BLaER1 treated with 17β-estradiol and CSF1 and Interleukin-3, amounts not matched to agents 10 nM and 100 nM (cell line): Measurements from ENCODE around the gene HOXB6.

Experiments
- H3K27ac ChIP-seq, 11 experiments: shearing (Covaris generic); formaldehyde crosslinking; 2 replicates each; pipeline ENCODE4 v1.8.1; 2022
- H3K27me3 ChIP-seq, 11 experiments: shearing (Covaris generic); formaldehyde crosslinking; 2 replicates each; pipeline ENCODE4 v1.8.1; 2022
- H3K36me3 ChIP-seq, 11 experiments: shearing (Covaris generic); formaldehyde crosslinking; 2 replicates each; pipeline ENCODE4 v1.8.1; 2022
- H3K4me1 ChIP-seq, 10 experiments: shearing (Covaris generic); formaldehyde crosslinking; 2 replicates each; pipeline ENCODE4 v1.8.1; 2022
- H3K4me2 ChIP-seq, 11 experiments: shearing (Covaris generic); formaldehyde crosslinking; 2 replicates each; pipeline ENCODE4 v1.8.1; 2022
- H3K4me3 ChIP-seq, 10 experiments: shearing (Covaris generic); formaldehyde crosslinking; 2 replicates each; pipeline ENCODE4 v1.8.1; 2022
- H3K9ac ChIP-seq, 11 experiments: shearing (Covaris generic); formaldehyde crosslinking; 2 replicates each; pipeline ENCODE4 v1.8.1; 2022
- H3K9me3 ChIP-seq, 11 experiments: shearing (Covaris generic); formaldehyde crosslinking; replicated peaks in 1 of 11; 2 replicates each; pipeline ENCODE4 v1.8.1; 2022
- H4K20me1 ChIP-seq, 11 experiments: shearing (Covaris generic); formaldehyde crosslinking; 2 replicates each; pipeline ENCODE4 v1.8.1; 2022
- Cebpa-rat ChIP-seq, 11 experiments: shearing (Covaris generic); IDR thresholded peaks; 2 replicates each; pipeline ENCODE4 v1.8.1; 2022

Gene HOXB6

DNA sequence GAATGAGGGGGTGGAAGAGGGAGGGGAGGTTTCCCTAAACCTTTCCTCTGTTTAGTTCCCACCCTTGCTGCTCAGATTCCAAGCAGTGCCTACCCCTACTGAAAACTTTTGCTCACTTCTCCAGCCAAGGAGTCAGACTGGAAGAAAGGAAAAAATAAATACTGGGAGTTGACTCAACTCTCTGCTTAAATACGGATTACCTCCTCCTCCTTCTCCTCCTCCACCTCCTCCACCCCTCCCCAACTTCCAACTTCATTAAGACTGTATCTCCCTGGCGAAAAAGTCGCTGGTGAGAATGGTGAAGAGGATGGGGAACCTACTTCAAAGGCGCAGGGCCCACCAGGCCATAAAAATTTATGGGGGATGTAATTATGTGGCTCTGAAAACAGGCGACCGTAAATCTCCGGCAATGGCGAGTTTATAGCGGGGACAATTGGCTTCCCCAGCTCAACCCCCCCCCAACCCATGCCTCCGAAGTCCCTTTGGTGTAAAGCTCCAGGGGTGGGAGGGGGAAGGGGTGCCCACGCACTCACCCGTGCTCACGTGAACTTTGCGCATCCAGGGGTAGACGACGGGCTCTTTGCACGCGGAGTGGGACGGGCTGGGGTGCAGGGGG, 27.3 kb downstream of the HOXB6 start:
- no peaks in the 10 kb centered on the region for H3K36me3 ChIP-seq
- H3K4me1 ChIP-seq, result peaks cover 0 to 9% (median 2%) of the 10 kb centered on the region in 10 experiments; a peak in 5 of 20 replicates
- peaks cover 100% of the 10 kb centered on the region in 11 experiments for H3K27me3 ChIP-seq
- peaks cover 0 to 9% (median 0%) of the 10 kb centered on the region in 11 experiments; a peak in 2 of 22 replicates for H3K9me3 ChIP-seq
- peaks cover 0 to 90% (median 72%) of the 10 kb centered on the region in 11 experiments; a peak in 17 of 22 replicates for H4K20me1 ChIP-seq
- no peak overlapping the region for H3K4me3 ChIP-seq
- no peak overlapping the region for H3K27ac ChIP-seq
- TF ChIP-seq Cebpa-rat (IDR thresholded peaks at IDR 0.05), result no peak
- H3K4me2 ChIP-seq, result no peak overlapping the region
- no peak overlapping the region for H3K9ac ChIP-seq

DNA sequence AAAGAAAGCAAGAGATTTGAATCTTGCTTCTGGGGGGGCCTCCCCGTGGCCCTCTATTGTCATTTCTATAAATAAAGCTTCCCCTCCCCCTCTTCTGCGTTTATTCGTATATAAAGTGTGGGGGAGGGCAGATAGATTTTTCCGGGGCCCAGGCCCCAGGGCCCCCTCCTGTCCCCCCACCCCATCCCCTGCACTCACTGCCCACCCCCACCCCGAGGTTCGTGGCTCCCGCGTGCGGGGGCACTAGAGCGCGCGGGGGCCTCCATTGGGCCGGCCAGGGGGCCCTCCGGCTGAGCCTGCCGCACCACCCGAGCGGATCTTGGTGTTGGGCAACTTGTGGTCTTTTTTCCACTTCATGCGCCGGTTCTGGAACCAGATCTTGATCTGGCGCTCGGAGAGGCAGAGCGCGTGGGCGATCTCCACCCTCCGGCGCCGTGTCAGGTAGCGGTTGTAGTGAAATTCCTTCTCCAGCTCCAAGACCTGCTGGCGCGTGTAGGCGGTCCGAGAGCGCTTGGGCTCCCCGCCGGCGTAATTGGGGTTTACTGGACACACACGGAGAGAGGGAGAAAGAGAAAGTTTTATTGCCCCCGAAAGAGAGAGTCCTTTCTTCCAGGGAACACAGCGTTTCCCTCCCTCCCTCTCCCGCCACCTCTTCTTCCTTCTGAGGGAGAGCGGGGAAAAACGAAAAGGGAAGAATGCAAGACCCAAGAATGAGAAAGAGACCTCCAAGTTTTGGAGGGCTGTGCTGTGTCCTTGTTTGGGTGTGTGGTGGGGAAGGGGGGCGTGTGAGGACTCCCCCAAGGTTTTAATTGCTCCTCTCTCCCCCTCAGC, 28.1 kb downstream of the HOXB6 start:
- Histone ChIP-seq H3K9me3 (peaks cover 0 to 9% (median 0%) of the 10 kb centered on the region in 11 experiments; a peak in 2 of 22 replicates), H3K4me3 (no peak overlapping the region), H3K4me1 (peaks cover 0 to 2% (median 0%) of the 10 kb centered on the region in 10 experiments; a peak in 2 of 20 replicates), H4K20me1 (peaks cover 0 to 90% (median 72%) of the 10 kb centered on the region in 11 experiments; a peak in 17 of 22 replicates), H3K4me2 (no peak overlapping the region), H3K27me3 (peaks cover 100% of the 10 kb centered on the region in 11 experiments), H3K9ac (no peak overlapping the region), H3K27ac (no peak overlapping the region), H3K36me3 (no peaks in the 10 kb centered on the region)
- TF ChIP-seq Cebpa-rat (IDR thresholded peaks at IDR 0.05), result no peak

GRCh38 chr17:48575673-48576478, 28.9 kb downstream of the HOXB6 start:
- no peak for TF ChIP-seq Cebpa-rat (IDR thresholded peaks at IDR 0.05)
- H3K27me3 ChIP-seq, result peaks cover 100% of the 10 kb centered on the region in 11 experiments
- peaks cover 0 to 9% (median 0%) of the 10 kb centered on the region in 11 experiments; a peak in 2 of 22 replicates for H3K9me3 ChIP-seq
- no peak overlapping the region for H3K9ac ChIP-seq
- no peak overlapping the region for H3K4me2 ChIP-seq
- no peaks in the 10 kb centered on the region for H3K36me3 ChIP-seq
- H3K4me1 ChIP-seq, result no peaks in the 10 kb centered on the region
- H3K27ac ChIP-seq, result no peak overlapping the region
- H3K4me3 ChIP-seq, result no peak overlapping the region
- H4K20me1 ChIP-seq, result peaks cover 0 to 90% (median 72%) of the 10 kb centered on the region in 11 experiments; a peak in 17 of 22 replicates

GRCh38 chr17:48575066-48575582, 29.7 kb downstream of the HOXB6 start:
- Histone ChIP-seq H3K9ac (no peak overlapping the region), H4K20me1 (peaks cover 0 to 90% (median 72%) of the 10 kb centered on the region in 11 experiments; a peak in 17 of 22 replicates), H3K4me2 (no peak overlapping the region), H3K4me1 (no peaks in the 10 kb centered on the region), H3K27me3 (peaks cover 100% of the 10 kb centered on the region in 11 experiments), H3K4me3 (no peak overlapping the region), H3K9me3 (peaks cover 0 to 9% (median 0%) of the 10 kb centered on the region in 11 experiments; a peak in 2 of 22 replicates), H3K36me3 (no peaks in the 10 kb centered on the region), H3K27ac (no peak overlapping the region)
- no peak for TF ChIP-seq Cebpa-rat (IDR thresholded peaks at IDR 0.05)

DNA sequence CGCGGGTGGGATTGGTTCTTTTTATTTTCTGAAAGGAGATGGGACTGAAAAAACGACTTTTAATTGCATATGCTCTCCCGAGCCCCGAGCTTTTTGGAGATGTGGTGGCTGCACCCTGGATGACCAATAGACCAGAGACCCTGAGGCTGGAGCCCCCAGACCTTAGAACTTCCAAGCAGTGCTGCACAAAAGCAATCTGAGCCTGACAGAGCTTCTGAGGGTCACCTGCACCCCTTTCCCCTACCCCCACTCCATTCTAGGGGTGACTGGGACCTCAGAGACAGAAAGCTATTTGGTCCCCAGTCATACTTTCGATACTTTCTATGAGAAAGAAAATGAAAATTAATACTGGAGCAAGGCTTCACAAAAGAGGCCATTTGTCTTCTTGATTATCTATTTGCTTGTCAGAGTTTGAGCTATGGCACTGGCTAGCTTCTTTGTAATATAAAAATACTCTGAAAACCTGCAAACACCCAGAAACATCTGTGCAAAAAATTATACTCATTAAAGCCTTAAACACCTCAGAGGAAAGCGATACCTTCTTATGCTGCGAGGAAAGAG, 30.2 kb downstream of the HOXB6 start:
- TF ChIP-seq Cebpa-rat (IDR thresholded peaks at IDR 0.05), result no peak
- Histone ChIP-seq H3K27ac (no peak overlapping the region), H4K20me1 (peaks cover 0 to 90% (median 70%) of the 10 kb centered on the region in 11 experiments; a peak in 17 of 22 replicates), H3K4me3 (no peak overlapping the region), H3K4me1 (no peaks in the 10 kb centered on the region), H3K9ac (no peak overlapping the region), H3K4me2 (no peak overlapping the region), H3K27me3 (peaks cover 100% of the 10 kb centered on the region in 11 experiments), H3K9me3 (peaks cover 0 to 9% (median 0%) of the 10 kb centered on the region in 11 experiments; a peak in 2 of 22 replicates), H3K36me3 (no peaks in the 10 kb centered on the region)

DNA sequence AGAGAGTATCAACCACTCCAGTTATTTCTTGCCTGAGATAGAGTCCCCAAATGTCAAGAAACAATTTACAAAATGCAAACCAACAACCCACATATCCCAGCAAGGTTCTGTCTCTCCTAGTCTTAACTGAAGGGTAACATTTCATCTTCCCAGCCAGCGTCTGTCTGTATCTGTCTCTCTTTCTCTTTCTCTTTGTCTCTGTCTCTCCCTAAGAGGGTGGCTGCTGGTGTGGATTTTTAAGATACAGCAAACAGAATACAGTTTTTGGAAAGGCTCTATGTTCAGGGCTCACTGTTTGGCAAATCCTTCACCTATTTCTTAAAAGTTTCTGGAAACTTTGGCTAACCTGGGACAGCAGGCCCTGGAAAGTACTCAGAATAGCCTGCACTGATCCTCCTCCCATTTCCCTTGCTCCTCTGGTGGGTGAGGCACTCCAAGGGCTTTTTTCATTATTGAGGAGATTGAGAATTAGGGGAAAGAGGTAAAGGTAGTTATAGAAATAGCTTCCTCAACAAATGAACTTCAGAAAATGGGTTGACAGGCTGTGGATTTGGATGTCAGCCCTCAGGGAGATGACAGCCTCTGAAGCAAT, 32.9 kb downstream of the HOXB6 start:
- Histone ChIP-seq H4K20me1 (peaks cover 0 to 89% (median 54%) of the 10 kb centered on the region in 11 experiments; a peak in 16 of 22 replicates), H3K4me3 (no peak overlapping the region), H3K9me3 (no peaks in the 10 kb centered on the region), H3K36me3 (no peaks in the 10 kb centered on the region), H3K27ac (no peak overlapping the region), H3K4me2 (no peak overlapping the region), H3K27me3 (peaks cover 100% of the 10 kb centered on the region in 11 experiments), H3K4me1 (no peaks in the 10 kb centered on the region), H3K9ac (no peak overlapping the region)
- TF ChIP-seq Cebpa-rat (IDR thresholded peaks at IDR 0.05), result no peak

- H4K20me1 ChIP-seq, result peaks cover 0 to 92% (median 51%) of the 10 kb centered on the region in 11 experiments; a peak in 16 of 22 replicates
- no peak overlapping the region for H3K9ac ChIP-seq
- H3K9me3 ChIP-seq, result no peaks in the 10 kb centered on the region
- H3K27me3 ChIP-seq, result peaks cover 100% of the 10 kb centered on the region in 11 experiments
- H3K4me2 ChIP-seq, result no peak overlapping the region
- H3K4me3 ChIP-seq, result no peak overlapping the region
- no peaks in the 10 kb centered on the region for H3K36me3 ChIP-seq
- no peaks in the 10 kb centered on the region for H3K4me1 ChIP-seq
- no peak for TF ChIP-seq Cebpa-rat (IDR thresholded peaks at IDR 0.05)
- no peak overlapping the region for H3K27ac ChIP-seq
These were observed 33.6 kb downstream of the HOXB6 start for GRCh38 chr17:48571024-48571818.
